SK-N-SH treated with all-trans-retinoic acid at 6 μM for 48 hours (cell line): ENCODE measurements around the gene ITGBL1.
A peak's percentile ranks its signal among the peaks of the same experiment; 100 is the strongest.

Source experiments
- ATAC-seq: fragments of 200-7000 bp; cut with Tn5 transposase; 3 replicates; pipeline ENCODE4 v1.9.1; 2020; ENCODE audit warnings: mild to moderate bottlenecking, moderate library complexity
- ARNTL ChIP-seq: fragments of 450-650 bp; formaldehyde crosslinking; IDR thresholded peaks from 2 replicates; pipeline ENCODE4 v1.5.0; 2020; ENCODE audit warnings: low read depth, mild to moderate bottlenecking, moderate library complexity, borderline replicate concordance
- BACH2 ChIP-seq: fragments of 250-450 bp; sonication (Bioruptor Pico); IDR thresholded peaks from 2 replicates; pipeline ENCODE4 v1.9.0; 2021; ENCODE audit warnings: mild to moderate bottlenecking, borderline replicate concordance
- CSDC2 ChIP-seq: fragments of 250-450 bp; sonication (Bioruptor Pico); IDR thresholded peaks from 2 replicates; pipeline ENCODE4 v1.5.0; 2020; ENCODE audit warnings: mild to moderate bottlenecking, moderate library complexity
- ESRRG ChIP-seq: fragments of 250-450 bp; sonication (Bioruptor Pico); IDR thresholded peaks from 2 replicates; pipeline ENCODE4 v1.6.1; 2021; ENCODE audit warnings: mild to moderate bottlenecking
- GLIS3 ChIP-seq: fragments of 250-450 bp; sonication (Bioruptor Pico); IDR thresholded peaks from 2 replicates; pipeline ENCODE4 v1.5.0; 2020; ENCODE audit warnings: mild to moderate bottlenecking, moderate library complexity
- ISL1 ChIP-seq: fragments of 250-450 bp; sonication (Bioruptor Pico); IDR thresholded peaks from 2 replicates; pipeline ENCODE4 v2.1.2; 2022; ENCODE audit warnings: mild to moderate bottlenecking, moderate library complexity
- OSR1 ChIP-seq: fragments of 250-450 bp; sonication (Bioruptor Pico); IDR thresholded peaks from 2 replicates; pipeline ENCODE4 v1.8.0; 2022; ENCODE audit warnings: moderate library complexity, mild to moderate bottlenecking, inconsistent platforms
- PPARA ChIP-seq: fragments of 250-450 bp; sonication (Bioruptor Pico); IDR thresholded peaks from 2 replicates; pipeline ENCODE4 v1.5.0; 2020; ENCODE audit warnings: mild to moderate bottlenecking, borderline replicate concordance
- RARB ChIP-seq: fragments of 250-450 bp; sonication (Bioruptor Pico); IDR thresholded peaks from 2 replicates; pipeline ENCODE4 v1.8.0; 2021; ENCODE audit warnings: mild to moderate bottlenecking, moderate library complexity
- SNAI2 ChIP-seq: fragments of 250-450 bp; sonication (Bioruptor Pico); IDR thresholded peaks from 2 replicates; pipeline ENCODE4 v1.5.0; 2020; ENCODE audit warnings: mild to moderate bottlenecking, moderate library complexity
- TCF4 ChIP-seq: fragments of 250-450 bp; sonication (Bioruptor Pico); IDR thresholded peaks from 2 replicates; pipeline ENCODE4 v1.8.0; 2021; ENCODE audit warnings: mild to moderate bottlenecking, moderate library complexity, borderline replicate concordance
- TOX ChIP-seq: fragments of 250-450 bp; sonication (Bioruptor Pico); IDR thresholded peaks from 2 replicates; pipeline ENCODE4 v1.8.0; 2021; ENCODE audit warnings: mild to moderate bottlenecking, moderate library complexity, borderline replicate concordance
- ZC3H10 ChIP-seq: fragments of 250-450 bp; sonication (Bioruptor Pico); IDR thresholded peaks from 2 replicates; pipeline ENCODE4 v1.5.1; 2021; ENCODE audit warnings: mild to moderate bottlenecking, moderate library complexity
- ZFP3 ChIP-seq: fragments of 250-450 bp; sonication (Bioruptor Pico); IDR thresholded peaks from 2 replicates; pipeline ENCODE4 v1.5.0; 2020; ENCODE audit warnings: mild to moderate bottlenecking, moderate library complexity
- ZFP30 ChIP-seq: fragments of 450-650 bp; formaldehyde crosslinking; IDR thresholded peaks from 2 replicates; pipeline ENCODE4 v1.5.0; 2022; ENCODE audit warnings: mild to moderate bottlenecking, moderate library complexity
- ZNF565 ChIP-seq: fragments of 450-650 bp; formaldehyde crosslinking; conservative IDR thresholded peaks from 2 replicates; pipeline ENCODE4 v1.5.0; 2020; ENCODE audit warnings: low read depth, mild to moderate bottlenecking, moderate library complexity
- ZNF70 ChIP-seq: fragments of 450-650 bp; formaldehyde crosslinking; IDR thresholded peaks from 2 replicates; pipeline ENCODE4 v1.5.0; 2020; ENCODE audit warnings: mild to moderate bottlenecking, moderate library complexity
- ZNF8 ChIP-seq: fragments of 450-650 bp; formaldehyde crosslinking; IDR thresholded peaks from 2 replicates; pipeline ENCODE4 v1.5.0; 2020; ENCODE audit warnings: mild to moderate bottlenecking, moderate library complexity
- TF ChIP-seq, protein P1 (sequence below): fragments of 250-450 bp; sonication (Bioruptor Pico); IDR thresholded peaks from 2 replicates; pipeline ENCODE4 v1.8.0; 2021; ENCODE audit warnings: low read depth, mild to moderate bottlenecking, moderate library complexity, borderline replicate concordance
- TF ChIP-seq, protein P2 (sequence below): fragments of 250-450 bp; sonication (Bioruptor Pico); IDR thresholded peaks from 2 replicates; pipeline ENCODE4 v1.8.0; 2020; ENCODE audit warnings: mild to moderate bottlenecking, moderate library complexity, borderline replicate concordance
- TF ChIP-seq, protein P3 (sequence below): fragments of 250-450 bp; sonication (Bioruptor Pico); IDR thresholded peaks from 2 replicates; pipeline ENCODE4 v1.5.0; 2020; ENCODE audit warnings: mild to moderate bottlenecking, moderate library complexity
- TF ChIP-seq, protein P4 (sequence below): fragments of 250-450 bp; sonication (Bioruptor Pico); IDR thresholded peaks from 2 replicates; pipeline ENCODE4 v1.5.1; 2020; ENCODE audit warnings: low read depth, mild to moderate bottlenecking, moderate library complexity
- TF ChIP-seq, protein P5 (sequence below): fragments of 250-450 bp; sonication (Bioruptor Pico); IDR thresholded peaks from 2 replicates; pipeline ENCODE4 v1.5.1; 2021; ENCODE audit warnings: mild to moderate bottlenecking, moderate library complexity

ITGBL1 gene

DNA sequence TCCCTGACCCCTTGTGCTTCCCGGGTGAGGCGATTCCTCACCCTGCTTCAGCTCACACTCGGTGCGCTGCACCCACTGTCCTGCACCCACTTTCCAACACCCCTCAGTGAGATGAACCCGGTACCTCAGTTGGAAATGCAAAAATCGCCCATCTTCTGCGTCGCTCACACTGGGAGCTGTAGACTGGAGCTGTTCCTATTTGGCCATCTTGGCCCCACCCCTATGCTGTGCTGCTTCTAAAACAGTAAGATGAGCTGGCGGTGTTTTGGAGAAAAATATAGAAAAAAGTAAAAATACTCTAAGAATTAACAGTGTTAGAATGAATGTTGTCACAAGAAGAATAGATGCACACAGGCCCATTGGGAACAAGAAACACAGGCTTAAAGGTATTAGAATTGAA lies 92.5 kb downstream of the ITGBL1 start:
- TF ChIP-seq ESRRG (CRISPR knock-in tag) (no peak), ZNF8 (CRISPR knock-in tag) (no peak), BACH2 (CRISPR knock-in tag) (no peak), TCF4 (CRISPR knock-in tag) (no peak), RARB (CRISPR knock-in tag) (no peak), PPARA (CRISPR knock-in tag) (no peak), ZFP30 (no peak), TOX (CRISPR knock-in tag) (no peak), GLIS3 (CRISPR knock-in tag) (no peak), ISL1 (no peak), OSR1 (CRISPR knock-in tag) (no peak), ZC3H10 (CRISPR knock-in tag) (no peak), ZNF565 (CRISPR knock-in tag) (no peak), ZNF70 (CRISPR knock-in tag) (no peak), ARNTL (CRISPR knock-in tag) (no peak), ZFP3 (CRISPR knock-in tag) (no peak), SNAI2 (CRISPR knock-in tag) (no peak)
- TF ChIP-seq, protein P1, sequence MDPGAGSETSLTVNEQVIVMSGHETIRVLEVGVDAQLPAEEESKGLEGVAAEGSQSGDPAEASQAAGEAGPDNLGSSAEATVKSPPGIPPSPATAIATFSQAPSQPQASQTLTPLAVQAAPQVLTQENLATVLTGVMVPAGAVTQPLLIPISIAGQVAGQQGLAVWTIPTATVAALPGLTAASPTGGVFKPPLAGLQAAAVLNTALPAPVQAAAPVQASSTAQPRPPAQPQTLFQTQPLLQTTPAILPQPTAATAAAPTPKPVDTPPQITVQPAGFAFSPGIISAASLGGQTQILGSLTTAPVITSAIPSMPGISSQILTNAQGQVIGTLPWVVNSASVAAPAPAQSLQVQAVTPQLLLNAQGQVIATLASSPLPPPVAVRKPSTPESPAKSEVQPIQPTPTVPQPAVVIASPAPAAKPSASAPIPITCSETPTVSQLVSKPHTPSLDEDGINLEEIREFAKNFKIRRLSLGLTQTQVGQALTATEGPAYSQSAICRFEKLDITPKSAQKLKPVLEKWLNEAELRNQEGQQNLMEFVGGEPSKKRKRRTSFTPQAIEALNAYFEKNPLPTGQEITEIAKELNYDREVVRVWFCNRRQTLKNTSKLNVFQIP (CRISPR knock-in tag) = no peak
- TF ChIP-seq, protein P2, sequence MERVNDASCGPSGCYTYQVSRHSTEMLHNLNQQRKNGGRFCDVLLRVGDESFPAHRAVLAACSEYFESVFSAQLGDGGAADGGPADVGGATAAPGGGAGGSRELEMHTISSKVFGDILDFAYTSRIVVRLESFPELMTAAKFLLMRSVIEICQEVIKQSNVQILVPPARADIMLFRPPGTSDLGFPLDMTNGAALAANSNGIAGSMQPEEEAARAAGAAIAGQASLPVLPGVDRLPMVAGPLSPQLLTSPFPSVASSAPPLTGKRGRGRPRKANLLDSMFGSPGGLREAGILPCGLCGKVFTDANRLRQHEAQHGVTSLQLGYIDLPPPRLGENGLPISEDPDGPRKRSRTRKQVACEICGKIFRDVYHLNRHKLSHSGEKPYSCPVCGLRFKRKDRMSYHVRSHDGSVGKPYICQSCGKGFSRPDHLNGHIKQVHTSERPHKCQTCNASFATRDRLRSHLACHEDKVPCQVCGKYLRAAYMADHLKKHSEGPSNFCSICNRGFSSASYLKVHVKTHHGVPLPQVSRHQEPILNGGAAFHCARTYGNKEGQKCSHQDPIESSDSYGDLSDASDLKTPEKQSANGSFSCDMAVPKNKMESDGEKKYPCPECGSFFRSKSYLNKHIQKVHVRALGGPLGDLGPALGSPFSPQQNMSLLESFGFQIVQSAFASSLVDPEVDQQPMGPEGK (CRISPR knock-in tag) = no peak
- TF ChIP-seq, protein P3, sequence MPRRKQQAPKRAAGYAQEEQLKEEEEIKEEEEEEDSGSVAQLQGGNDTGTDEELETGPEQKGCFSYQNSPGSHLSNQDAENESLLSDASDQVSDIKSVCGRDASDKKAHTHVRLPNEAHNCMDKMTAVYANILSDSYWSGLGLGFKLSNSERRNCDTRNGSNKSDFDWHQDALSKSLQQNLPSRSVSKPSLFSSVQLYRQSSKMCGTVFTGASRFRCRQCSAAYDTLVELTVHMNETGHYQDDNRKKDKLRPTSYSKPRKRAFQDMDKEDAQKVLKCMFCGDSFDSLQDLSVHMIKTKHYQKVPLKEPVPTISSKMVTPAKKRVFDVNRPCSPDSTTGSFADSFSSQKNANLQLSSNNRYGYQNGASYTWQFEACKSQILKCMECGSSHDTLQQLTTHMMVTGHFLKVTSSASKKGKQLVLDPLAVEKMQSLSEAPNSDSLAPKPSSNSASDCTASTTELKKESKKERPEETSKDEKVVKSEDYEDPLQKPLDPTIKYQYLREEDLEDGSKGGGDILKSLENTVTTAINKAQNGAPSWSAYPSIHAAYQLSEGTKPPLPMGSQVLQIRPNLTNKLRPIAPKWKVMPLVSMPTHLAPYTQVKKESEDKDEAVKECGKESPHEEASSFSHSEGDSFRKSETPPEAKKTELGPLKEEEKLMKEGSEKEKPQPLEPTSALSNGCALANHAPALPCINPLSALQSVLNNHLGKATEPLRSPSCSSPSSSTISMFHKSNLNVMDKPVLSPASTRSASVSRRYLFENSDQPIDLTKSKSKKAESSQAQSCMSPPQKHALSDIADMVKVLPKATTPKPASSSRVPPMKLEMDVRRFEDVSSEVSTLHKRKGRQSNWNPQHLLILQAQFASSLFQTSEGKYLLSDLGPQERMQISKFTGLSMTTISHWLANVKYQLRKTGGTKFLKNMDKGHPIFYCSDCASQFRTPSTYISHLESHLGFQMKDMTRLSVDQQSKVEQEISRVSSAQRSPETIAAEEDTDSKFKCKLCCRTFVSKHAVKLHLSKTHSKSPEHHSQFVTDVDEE (CRISPR knock-in tag) = no peak
- no peak for ATAC-seq

DNA sequence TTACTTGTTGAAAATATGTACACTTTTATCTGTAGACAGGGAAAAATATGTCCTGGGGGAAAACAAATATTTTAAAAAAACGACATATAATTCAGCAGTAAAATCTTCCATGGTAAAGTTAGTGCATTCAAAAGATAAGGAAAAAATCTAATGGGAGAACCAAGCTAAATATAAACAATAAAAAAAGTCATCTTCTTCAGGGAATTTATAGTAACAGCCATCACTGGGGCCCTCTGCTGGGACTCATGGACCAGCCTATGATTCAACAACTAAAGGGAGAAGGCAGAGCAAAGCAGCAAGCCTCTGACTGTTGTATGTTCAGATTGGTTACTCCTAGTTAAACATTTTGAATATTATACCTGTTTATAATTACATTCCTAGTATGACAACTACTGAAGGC lies 93.0 kb downstream of the ITGBL1 start:
- peak; percentile 70 for ATAC-seq
- TF ChIP-seq ZNF8 (CRISPR knock-in tag) (no peak), TOX (CRISPR knock-in tag) (no peak), ARNTL (CRISPR knock-in tag) (no peak), BACH2 (CRISPR knock-in tag) (no peak), RARB (CRISPR knock-in tag) (no peak), CSDC2 (CRISPR knock-in tag) (no peak), ZC3H10 (CRISPR knock-in tag) (no peak)
- TF ChIP-seq, protein P4, sequence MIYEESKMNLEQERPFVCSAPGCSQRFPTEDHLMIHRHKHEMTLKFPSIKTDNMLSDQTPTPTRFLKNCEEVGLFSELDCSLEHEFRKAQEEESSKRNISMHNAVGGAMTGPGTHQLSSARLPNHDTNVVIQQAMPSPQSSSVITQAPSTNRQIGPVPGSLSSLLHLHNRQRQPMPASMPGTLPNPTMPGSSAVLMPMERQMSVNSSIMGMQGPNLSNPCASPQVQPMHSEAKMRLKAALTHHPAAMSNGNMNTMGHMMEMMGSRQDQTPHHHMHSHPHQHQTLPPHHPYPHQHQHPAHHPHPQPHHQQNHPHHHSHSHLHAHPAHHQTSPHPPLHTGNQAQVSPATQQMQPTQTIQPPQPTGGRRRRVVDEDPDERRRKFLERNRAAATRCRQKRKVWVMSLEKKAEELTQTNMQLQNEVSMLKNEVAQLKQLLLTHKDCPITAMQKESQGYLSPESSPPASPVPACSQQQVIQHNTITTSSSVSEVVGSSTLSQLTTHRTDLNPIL (CRISPR knock-in tag) = no peak

DNA sequence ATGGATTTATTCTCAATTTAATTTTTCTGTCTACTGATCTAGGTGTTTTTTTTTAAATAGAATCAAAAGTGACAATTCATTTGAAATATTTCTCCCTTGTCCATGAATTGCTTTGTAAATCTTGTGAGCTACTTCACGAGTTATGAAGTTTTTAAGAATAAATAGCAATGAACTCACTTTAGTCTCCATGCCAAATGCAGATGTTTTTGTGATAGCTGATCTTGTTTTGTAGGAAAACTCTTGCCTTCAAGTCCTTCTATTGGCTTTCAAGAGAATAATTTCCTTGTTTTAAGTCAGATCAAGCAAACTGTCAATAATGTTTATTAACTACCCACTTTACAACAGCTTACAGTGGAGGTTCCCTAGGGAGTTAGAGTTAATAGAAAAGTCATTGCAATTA lies 99.8 kb downstream of the ITGBL1 start:
- TF ChIP-seq, protein P5, sequence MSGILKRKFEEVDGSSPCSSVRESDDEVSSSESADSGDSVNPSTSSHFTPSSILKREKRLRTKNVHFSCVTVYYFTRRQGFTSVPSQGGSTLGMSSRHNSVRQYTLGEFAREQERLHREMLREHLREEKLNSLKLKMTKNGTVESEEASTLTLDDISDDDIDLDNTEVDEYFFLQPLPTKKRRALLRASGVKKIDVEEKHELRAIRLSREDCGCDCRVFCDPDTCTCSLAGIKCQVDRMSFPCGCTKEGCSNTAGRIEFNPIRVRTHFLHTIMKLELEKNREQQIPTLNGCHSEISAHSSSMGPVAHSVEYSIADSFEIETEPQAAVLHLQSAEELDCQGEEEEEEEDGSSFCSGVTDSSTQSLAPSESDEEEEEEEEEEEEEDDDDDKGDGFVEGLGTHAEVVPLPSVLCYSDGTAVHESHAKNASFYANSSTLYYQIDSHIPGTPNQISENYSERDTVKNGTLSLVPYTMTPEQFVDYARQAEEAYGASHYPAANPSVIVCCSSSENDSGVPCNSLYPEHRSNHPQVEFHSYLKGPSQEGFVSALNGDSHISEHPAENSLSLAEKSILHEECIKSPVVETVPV (CRISPR knock-in tag) = no peak
- TF ChIP-seq TCF4 (CRISPR knock-in tag) = no peak
- no peak for TF ChIP-seq ZNF8 (CRISPR knock-in tag)
- TF ChIP-seq TOX (CRISPR knock-in tag) = no peak
- no peak for TF ChIP-seq BACH2 (CRISPR knock-in tag)
- TF ChIP-seq ARNTL (CRISPR knock-in tag) = no peak
- no peak for TF ChIP-seq ZNF565 (CRISPR knock-in tag)
- TF ChIP-seq SNAI2 (CRISPR knock-in tag) = no peak
- TF ChIP-seq, protein P2 (CRISPR knock-in tag) = no peak
- TF ChIP-seq CSDC2 (CRISPR knock-in tag) = no peak
- ATAC-seq = no peak
